ENCODE measurements around the gene ACOT12. TPM values are rescaled to one million over a fixed set of nuclear protein-coding genes. Genes with fewer than 3 reads are reported as not detected.
A peak's percentile ranks its signal among the peaks of the same experiment; 100 is the strongest.

ACOT12 gene
- total and polyA plus RNA-seq, 4 donors: 0.80 to 3.8 (median 1.6) TPM

DNA sequence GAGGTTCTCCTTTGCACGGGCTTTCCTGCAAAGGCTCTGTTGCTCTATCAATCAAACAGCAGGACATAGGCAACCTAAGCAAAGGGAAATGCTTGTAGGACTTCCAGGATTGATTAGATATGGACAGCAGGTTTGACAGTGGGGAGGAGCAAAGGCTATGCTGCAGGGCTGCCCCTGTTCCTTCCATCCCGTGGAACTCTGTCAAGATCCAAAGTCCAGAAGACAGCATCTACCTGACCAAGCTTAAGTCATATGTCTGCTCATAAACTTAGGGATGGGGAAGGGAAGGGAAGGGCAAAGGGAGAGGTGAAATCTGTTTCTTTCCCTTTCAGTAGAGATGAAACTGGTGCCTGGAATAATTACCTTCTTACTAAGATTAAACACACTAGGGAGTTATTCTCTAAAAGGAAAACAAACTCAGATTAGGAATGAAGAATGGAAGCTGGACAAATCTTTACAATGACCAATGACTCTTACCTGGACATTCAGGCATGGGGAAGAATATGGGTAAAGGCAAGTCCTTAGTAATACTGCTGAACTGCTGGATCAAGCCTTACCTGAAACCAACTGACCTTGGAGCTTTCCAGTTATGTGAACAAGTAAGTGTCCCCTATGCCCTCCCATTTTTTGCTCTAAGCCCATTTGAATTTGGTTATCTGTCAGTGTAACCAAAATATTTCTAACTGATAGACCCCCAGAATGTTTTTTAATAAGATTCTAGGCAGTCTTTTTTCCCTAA lies 8.4 kb upstream of the ACOT12 start:
- H3K27ac ChIP-seq (ENCODE audit: low read depth, low read length): no peak overlapping the region
- no peaks in the 10 kb centered on the region for H3K36me3 ChIP-seq (ENCODE audit: control insufficient read depth, insufficient read depth, low read length)
- no peaks in the 10 kb centered on the region for H3K27me3 ChIP-seq (ENCODE audit: control insufficient read depth, insufficient read depth, low read length)
- H3K4me3 ChIP-seq (ENCODE audit: low read depth, low read length): no peak overlapping the region
- H3K9me3 ChIP-seq (ENCODE audit: control insufficient read depth, insufficient read depth, low read length): no peaks in the 10 kb centered on the region
- DNase-seq (ENCODE audit: low read depth in 4 of 6, low spot score in 6 of 6): no peak
- WGBS (ENCODE audit: insufficient coverage): 8% methylated on average over 1 of the region's 2 CpGs
- H3K4me1 ChIP-seq (ENCODE audit: control insufficient read depth, insufficient read depth, low read length): no peaks in the 10 kb centered on the region

DNA sequence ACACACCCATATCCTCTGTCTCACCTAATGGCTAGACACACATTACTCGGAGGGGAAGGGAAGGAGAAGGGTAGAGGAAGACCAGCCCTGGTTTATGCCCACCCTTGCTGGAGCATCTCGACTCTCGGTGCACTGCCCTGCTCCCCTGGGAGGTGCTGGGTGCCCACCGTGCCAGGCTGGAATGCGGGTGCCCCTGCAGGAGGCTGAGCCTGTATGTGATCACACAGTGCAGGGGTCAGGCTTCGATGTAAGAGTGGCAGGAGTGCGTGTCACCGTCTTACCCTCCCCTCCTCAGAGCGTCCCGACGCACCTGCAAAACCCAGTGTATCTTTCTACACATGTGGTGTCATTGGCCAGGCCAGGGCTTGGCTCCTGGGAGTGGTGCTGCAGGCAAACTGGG lies 7.3 kb upstream of the ACOT12 start:
- H3K27ac ChIP-seq (ENCODE audit: low read depth, low read length): no peak overlapping the region
- H3K27me3 ChIP-seq (ENCODE audit: control insufficient read depth, insufficient read depth, low read length): peaks cover 2% of the 10 kb centered on the region
- no peaks in the 10 kb centered on the region for H3K4me1 ChIP-seq (ENCODE audit: control insufficient read depth, insufficient read depth, low read length)
- no peaks in the 10 kb centered on the region for H3K36me3 ChIP-seq (ENCODE audit: control insufficient read depth, insufficient read depth, low read length)
- WGBS (ENCODE audit: insufficient coverage): 88% methylated on average over 5 of the region's 11 CpGs
- no peak for DNase-seq (ENCODE audit: low read depth in 4 of 6, low spot score in 6 of 6)
- H3K9me3 ChIP-seq (ENCODE audit: control insufficient read depth, insufficient read depth, low read length): no peaks in the 10 kb centered on the region
- H3K4me3 ChIP-seq (ENCODE audit: low read depth, low read length): no peak overlapping the region

DNA sequence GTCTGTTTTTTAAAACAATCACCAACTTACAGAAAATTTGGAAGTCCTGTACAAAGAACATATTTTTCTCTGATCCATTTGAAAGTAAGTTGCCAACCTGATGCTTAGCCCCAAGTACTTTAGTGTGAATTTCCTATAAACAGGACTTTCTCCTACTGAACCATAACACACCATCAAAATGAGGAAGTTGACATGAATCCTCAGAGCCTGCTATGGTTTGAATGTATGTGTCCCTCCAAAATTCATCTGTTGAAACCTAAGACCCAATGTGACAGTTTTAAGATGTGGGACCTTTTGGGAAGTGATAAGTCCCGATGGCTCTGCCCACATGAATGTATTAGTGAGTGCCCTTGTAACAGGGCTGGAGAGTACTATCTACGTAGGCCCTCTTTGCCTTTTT lies 6.4 kb upstream of the ACOT12 start:
- H3K4me1 ChIP-seq (ENCODE audit: control insufficient read depth, insufficient read depth, low read length): no peaks in the 10 kb centered on the region
- H3K27ac ChIP-seq (ENCODE audit: low read depth, low read length): no peak overlapping the region
- no peaks in the 10 kb centered on the region for H3K36me3 ChIP-seq (ENCODE audit: control insufficient read depth, insufficient read depth, low read length)
- no peaks in the 10 kb centered on the region for H3K9me3 ChIP-seq (ENCODE audit: control insufficient read depth, insufficient read depth, low read length)
- no peak overlapping the region for H3K4me3 ChIP-seq (ENCODE audit: low read depth, low read length)
- no peak for DNase-seq (ENCODE audit: low read depth in 4 of 6, low spot score in 6 of 6)
- no CpG with 5 or more reads among the region's 2 CpGs for WGBS (ENCODE audit: insufficient coverage)
- H3K27me3 ChIP-seq (ENCODE audit: control insufficient read depth, insufficient read depth, low read length): peaks cover 2% of the 10 kb centered on the region

DNA sequence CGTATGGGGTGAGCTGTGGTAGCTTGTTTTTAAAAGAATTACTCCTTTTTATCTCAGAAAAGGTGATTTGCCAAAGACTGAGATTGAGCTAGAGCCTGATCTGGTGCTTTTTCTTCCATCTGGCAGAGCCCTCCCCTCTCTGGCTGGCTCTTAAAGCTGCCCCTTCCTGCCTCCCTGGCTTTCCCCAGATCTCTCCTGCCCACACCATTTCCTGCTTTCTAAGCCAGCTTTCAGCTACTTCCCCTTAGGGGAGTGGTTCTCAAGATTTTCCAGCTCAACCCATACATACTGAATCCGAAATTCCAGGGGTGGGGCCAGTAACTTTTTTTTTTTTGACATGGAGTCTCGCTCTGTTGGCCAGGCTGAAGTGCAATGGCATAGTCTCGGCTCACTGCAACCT lies 4.8 kb upstream of the ACOT12 start:
- no peak overlapping the region for H3K27ac ChIP-seq (ENCODE audit: low read depth, low read length)
- no peak overlapping the region for H3K4me3 ChIP-seq (ENCODE audit: low read depth, low read length)
- DNase-seq (ENCODE audit: low read depth in 4 of 6, low spot score in 6 of 6): no peak
- no peaks in the 10 kb centered on the region for H3K4me1 ChIP-seq (ENCODE audit: control insufficient read depth, insufficient read depth, low read length)
- H3K9me3 ChIP-seq (ENCODE audit: control insufficient read depth, insufficient read depth, low read length): no peaks in the 10 kb centered on the region
- WGBS (ENCODE audit: insufficient coverage): 90% methylated on average over 3 of the region's 4 CpGs
- no peaks in the 10 kb centered on the region for H3K36me3 ChIP-seq (ENCODE audit: control insufficient read depth, insufficient read depth, low read length)
- H3K27me3 ChIP-seq (ENCODE audit: control insufficient read depth, insufficient read depth, low read length): peaks cover 2% of the 10 kb centered on the region

DNA sequence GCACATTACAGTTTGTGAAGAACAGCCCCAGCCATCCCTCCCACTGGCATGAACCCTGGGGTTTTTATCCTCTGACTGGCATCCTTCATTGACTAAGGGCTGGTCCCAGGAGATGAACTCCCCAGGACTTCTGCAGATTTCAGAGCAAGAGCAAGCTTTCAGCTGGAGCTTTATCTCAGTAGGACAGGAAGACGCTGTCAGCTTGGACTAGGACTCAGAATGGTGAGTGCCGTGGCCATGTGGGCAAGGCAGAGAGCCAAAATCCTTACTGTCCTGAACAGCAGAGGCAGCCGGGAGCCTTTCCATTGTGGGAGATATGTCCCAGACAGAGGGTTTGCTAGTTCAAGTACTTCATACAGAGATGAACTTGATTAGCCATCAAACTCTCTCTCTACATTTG lies 3.2 kb upstream of the ACOT12 start:
- no peaks in the 10 kb centered on the region for H3K9me3 ChIP-seq (ENCODE audit: control insufficient read depth, insufficient read depth, low read length)
- no peaks in the 10 kb centered on the region for H3K36me3 ChIP-seq (ENCODE audit: control insufficient read depth, insufficient read depth, low read length)
- peaks cover 6% of the 10 kb centered on the region for H3K4me1 ChIP-seq (ENCODE audit: control insufficient read depth, insufficient read depth, low read length)
- H3K27me3 ChIP-seq (ENCODE audit: control insufficient read depth, insufficient read depth, low read length): peaks cover 2% of the 10 kb centered on the region
- peak in 1 of 6 donors; percentile 44 for DNase-seq (ENCODE audit: low read depth in 4 of 6, low spot score in 6 of 6)
- 10% methylated on average over 2 of the region's 3 CpGs for WGBS (ENCODE audit: insufficient coverage)
- no peak overlapping the region for H3K4me3 ChIP-seq (ENCODE audit: low read depth, low read length)
- H3K27ac ChIP-seq (ENCODE audit: low read depth, low read length): no peak overlapping the region

DNA sequence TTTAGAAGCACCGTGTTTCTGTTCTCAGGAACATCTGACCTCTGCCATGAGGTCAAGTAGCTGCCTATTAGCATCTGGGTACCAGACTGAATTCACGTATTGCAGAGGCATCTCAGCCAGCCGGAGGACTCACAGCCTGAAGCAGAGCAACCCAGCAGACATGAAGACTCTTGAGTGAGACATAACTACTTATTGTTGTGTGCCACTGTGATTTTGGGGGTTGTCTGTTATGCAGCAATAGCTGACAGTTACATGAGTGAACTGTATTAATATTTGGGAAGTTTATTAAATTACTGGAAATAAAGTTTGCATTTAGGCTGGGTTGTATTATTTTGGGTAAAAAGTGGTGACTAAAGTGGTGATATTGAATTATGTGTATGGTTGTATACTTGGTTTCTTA lies 1.3 kb upstream of the ACOT12 start:
- Histone ChIP-seq H3K9me3 (ENCODE audit: control insufficient read depth, insufficient read depth, low read length) (no peaks in the 10 kb centered on the region), H3K27ac (ENCODE audit: low read depth, low read length) (no peak overlapping the region), H3K4me1 (ENCODE audit: control insufficient read depth, insufficient read depth, low read length) (peaks cover 6% of the 10 kb centered on the region), H3K27me3 (ENCODE audit: control insufficient read depth, insufficient read depth, low read length) (peaks cover 2% of the 10 kb centered on the region), H3K4me3 (ENCODE audit: low read depth, low read length) (no peak overlapping the region), H3K36me3 (ENCODE audit: control insufficient read depth, insufficient read depth, low read length) (no peaks in the 10 kb centered on the region)
- 50% methylated on average over 3 of the region's 3 CpGs for WGBS (ENCODE audit: insufficient coverage)
- no peak for DNase-seq (ENCODE audit: low read depth in 4 of 6, low spot score in 6 of 6)

DNA sequence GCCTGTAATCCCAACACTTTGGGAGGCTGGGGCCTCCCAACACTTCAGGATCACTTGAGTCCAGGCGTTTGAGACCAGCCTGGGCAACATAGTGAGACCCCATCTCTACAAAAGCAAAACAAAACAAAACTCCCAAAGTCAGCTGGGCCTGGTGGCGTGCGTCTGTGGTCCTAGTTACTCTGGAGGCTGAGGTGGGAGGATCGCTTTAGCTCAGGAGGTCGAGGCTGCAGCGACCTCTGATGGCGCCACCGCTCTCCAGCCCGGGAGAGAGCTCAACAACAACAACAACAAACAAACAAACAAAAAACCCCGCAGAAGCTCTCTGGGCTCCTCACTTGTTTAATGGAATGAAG lies 528 bp downstream of the ACOT12 start:
- Histone ChIP-seq H3K27me3 (ENCODE audit: control insufficient read depth, insufficient read depth, low read length) (peaks cover 2% of the 10 kb centered on the region), H3K9me3 (ENCODE audit: control insufficient read depth, insufficient read depth, low read length) (no peaks in the 10 kb centered on the region), H3K36me3 (ENCODE audit: control insufficient read depth, insufficient read depth, low read length) (no peaks in the 10 kb centered on the region), H3K4me1 (ENCODE audit: control insufficient read depth, insufficient read depth, low read length) (peaks cover 6% of the 10 kb centered on the region), H3K27ac (ENCODE audit: low read depth, low read length) (no peak overlapping the region), H3K4me3 (ENCODE audit: low read depth, low read length) (peak overlapping the region; percentile 16)
- WGBS (ENCODE audit: insufficient coverage): 19% methylated on average over 4 of the region's 10 CpGs
- DNase-seq (ENCODE audit: low read depth in 4 of 6, low spot score in 6 of 6): no peak

DNA sequence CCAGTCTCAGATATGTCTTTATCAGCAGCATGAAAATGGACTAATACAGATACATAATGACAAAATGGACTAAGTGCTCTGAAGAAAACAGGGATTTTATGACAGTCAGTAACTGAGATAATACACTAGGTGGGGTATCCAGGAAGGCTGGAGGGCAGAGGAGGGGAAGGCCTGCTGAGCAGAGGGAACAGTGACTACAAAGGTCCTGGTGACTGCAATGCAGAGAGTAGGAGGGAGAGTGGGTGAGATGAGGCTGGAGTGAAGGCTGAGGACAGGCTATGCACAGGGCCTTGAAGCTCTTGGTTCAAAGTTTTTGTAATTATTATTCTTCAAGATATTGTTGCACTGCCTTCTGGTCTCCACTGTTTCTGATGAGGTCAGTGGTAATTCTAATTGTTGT lies 4.9 kb downstream of the ACOT12 start:
- H3K36me3 ChIP-seq (ENCODE audit: control insufficient read depth, insufficient read depth, low read length): no peaks in the 10 kb centered on the region
- no peak for DNase-seq (ENCODE audit: low read depth in 4 of 6, low spot score in 6 of 6)
- H3K4me3 ChIP-seq (ENCODE audit: low read depth, low read length): no peak overlapping the region
- no peak overlapping the region for H3K27ac ChIP-seq (ENCODE audit: low read depth, low read length)
- H3K4me1 ChIP-seq (ENCODE audit: control insufficient read depth, insufficient read depth, low read length): peaks cover 6% of the 10 kb centered on the region
- no peaks in the 10 kb centered on the region for H3K9me3 ChIP-seq (ENCODE audit: control insufficient read depth, insufficient read depth, low read length)
- no peaks in the 10 kb centered on the region for H3K27me3 ChIP-seq (ENCODE audit: control insufficient read depth, insufficient read depth, low read length)

DNA sequence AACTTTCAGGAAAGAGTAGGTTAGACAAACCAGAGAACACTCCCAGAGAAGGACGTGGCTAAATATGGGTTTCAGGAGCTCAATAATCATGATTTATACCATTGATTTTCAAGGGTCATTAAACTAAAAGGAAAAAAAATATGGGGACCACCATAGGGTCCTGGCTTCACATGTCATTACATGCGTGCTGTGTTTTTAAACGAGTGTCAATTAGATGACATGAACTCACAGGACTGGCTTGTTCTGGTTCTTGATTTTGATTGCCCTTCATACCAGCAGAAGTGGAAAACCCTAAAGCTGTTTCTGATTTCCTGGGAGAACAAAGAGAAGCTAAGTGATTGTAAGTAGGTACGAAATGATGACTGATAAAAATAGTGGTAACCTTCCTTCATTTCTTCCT lies 5.8 kb downstream of the ACOT12 start:
- Histone ChIP-seq H3K36me3 (ENCODE audit: control insufficient read depth, insufficient read depth, low read length) (no peaks in the 10 kb centered on the region), H3K4me1 (ENCODE audit: control insufficient read depth, insufficient read depth, low read length) (no peaks in the 10 kb centered on the region), H3K27ac (ENCODE audit: low read depth, low read length) (no peak overlapping the region), H3K27me3 (ENCODE audit: control insufficient read depth, insufficient read depth, low read length) (no peaks in the 10 kb centered on the region), H3K9me3 (ENCODE audit: control insufficient read depth, insufficient read depth, low read length) (no peaks in the 10 kb centered on the region), H3K4me3 (ENCODE audit: low read depth, low read length) (no peak overlapping the region)
- WGBS (ENCODE audit: insufficient coverage): 61% methylated on average over 2 of the region's 4 CpGs
- DNase-seq (ENCODE audit: low read depth in 4 of 6, low spot score in 6 of 6): peak in 1 of 6 donors; percentile 68

DNA sequence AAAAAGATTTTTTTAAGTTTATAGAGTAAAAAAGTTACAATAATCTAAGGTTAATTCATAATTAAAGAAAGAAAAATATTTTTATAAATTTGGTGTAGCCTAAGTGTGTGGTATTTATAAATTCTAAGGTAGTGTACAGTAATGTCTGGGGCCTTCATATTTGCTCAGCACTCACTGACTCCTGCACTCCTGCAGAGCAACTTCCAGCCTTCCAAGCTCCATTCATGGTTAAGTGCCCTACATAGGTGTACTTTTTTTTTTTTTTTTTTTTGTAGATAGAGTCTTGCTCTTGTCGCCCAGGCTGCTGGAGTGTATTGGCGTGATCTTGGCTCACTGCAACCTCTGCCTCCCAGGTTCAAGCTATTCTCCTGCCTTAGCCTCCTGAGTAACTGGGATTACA lies 10.1 kb downstream of the ACOT12 start:
- H3K4me3 ChIP-seq (ENCODE audit: low read depth, low read length): no peak overlapping the region
- DNase-seq (ENCODE audit: low read depth in 4 of 6, low spot score in 6 of 6): no peak
- no peaks in the 10 kb centered on the region for H3K4me1 ChIP-seq (ENCODE audit: control insufficient read depth, insufficient read depth, low read length)
- no peaks in the 10 kb centered on the region for H3K27me3 ChIP-seq (ENCODE audit: control insufficient read depth, insufficient read depth, low read length)
- WGBS (ENCODE audit: insufficient coverage): no CpG with 5 or more reads among the region's 2 CpGs
- H3K27ac ChIP-seq (ENCODE audit: low read depth, low read length): no peak overlapping the region
- no peaks in the 10 kb centered on the region for H3K9me3 ChIP-seq (ENCODE audit: control insufficient read depth, insufficient read depth, low read length)
- H3K36me3 ChIP-seq (ENCODE audit: control insufficient read depth, insufficient read depth, low read length): no peaks in the 10 kb centered on the region

Data from spinal cord (tissue), 10 donors.